Kidney epithelial cell (primary cell): ENCODE data around the gene SLC25A28. TPM values are rescaled to one million over a fixed set of nuclear protein-coding genes. Genes with fewer than 3 reads are reported as not detected.
A peak's percentile ranks its signal among the peaks of the same experiment; 100 is the strongest.

ENCODE experiments used
- DNase-seq: peaks from one replicate; pipeline ENCODE4 v3.0.0-alpha.2; 2010; ENCODE audit warnings: low read depth
- H3K27me3 ChIP-seq: 2 replicates; pipeline ENCODE4 v1.6.0; 2011; ENCODE audit warnings: low read length; ENCODE audit not compliant: control insufficient read depth, insufficient read depth
- H3K36me3 ChIP-seq: 2 replicates; pipeline ENCODE4 v1.5.1; 2011; ENCODE audit warnings: low read length; ENCODE audit not compliant: control insufficient read depth, insufficient read depth
- H3K4me3 ChIP-seq: 2 replicates; pipeline ENCODE4 v1.5.1; 2011; ENCODE audit warnings: low read depth, mild to moderate bottlenecking, control low read depth, low read length
- total RNA-seq: library from RNA; depleted of rRNA; stranded (reverse); fragments of >200 nt; gene quantifications from 2 replicates; pipeline ENCODE4 v1.2.3, GENCODE V29; 2015
- TF ChIP-seq, protein P1 (sequence below): IDR thresholded peaks from 2 replicates; pipeline ENCODE4 v1.5.1; 2011; ENCODE audit warnings: mild to moderate bottlenecking, moderate library complexity, low read length, control low read depth, inconsistent platforms; ENCODE audit not compliant: insufficient read depth, poor library complexity, severe bottlenecking

The SLC25A28 gene
- total RNA-seq, 1 donor from 2014 or later, result 7.9 TPM

DNA sequence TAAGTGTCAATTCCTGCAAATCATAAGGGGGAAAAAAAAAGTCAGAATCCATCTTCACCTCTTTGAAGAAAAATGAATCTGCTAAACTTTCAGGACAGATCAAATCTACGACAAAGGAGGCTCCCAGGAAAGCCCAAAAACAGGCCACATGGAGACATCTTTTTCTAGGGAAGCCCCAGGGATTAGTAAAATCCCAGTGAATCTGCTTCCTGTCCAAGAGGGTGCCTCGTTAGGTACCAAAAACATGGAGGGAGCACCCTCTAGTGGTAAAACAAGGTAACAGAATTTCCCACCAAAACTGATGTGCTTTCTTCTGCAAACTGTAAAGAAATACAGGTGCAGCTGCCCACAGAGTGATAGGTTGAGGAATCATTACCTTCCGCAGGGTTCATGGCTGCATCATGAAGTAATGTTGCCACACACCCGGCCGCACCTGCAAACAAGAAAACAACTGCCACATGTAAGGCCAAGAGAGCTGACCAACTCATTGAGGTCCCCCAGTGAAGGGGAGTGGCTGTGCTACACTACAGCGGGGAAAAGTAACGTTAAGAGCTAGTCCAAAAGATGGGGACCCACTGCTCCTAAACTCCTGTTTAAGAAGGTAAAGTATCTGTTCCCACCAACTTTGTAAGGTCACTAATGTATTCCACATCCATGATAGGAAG lies 7.9 kb downstream of the SLC25A28 start:
- H3K27me3 ChIP-seq, result no peaks in the 10 kb centered on the region
- peaks cover 2% of the 10 kb centered on the region for H3K36me3 ChIP-seq
- no peak overlapping the region for H3K4me3 ChIP-seq
- TF ChIP-seq, protein P1, sequence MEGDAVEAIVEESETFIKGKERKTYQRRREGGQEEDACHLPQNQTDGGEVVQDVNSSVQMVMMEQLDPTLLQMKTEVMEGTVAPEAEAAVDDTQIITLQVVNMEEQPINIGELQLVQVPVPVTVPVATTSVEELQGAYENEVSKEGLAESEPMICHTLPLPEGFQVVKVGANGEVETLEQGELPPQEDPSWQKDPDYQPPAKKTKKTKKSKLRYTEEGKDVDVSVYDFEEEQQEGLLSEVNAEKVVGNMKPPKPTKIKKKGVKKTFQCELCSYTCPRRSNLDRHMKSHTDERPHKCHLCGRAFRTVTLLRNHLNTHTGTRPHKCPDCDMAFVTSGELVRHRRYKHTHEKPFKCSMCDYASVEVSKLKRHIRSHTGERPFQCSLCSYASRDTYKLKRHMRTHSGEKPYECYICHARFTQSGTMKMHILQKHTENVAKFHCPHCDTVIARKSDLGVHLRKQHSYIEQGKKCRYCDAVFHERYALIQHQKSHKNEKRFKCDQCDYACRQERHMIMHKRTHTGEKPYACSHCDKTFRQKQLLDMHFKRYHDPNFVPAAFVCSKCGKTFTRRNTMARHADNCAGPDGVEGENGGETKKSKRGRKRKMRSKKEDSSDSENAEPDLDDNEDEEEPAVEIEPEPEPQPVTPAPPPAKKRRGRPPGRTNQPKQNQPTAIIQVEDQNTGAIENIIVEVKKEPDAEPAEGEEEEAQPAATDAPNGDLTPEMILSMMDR, result peak; percentile 75
- no peak for DNase-seq

DNA sequence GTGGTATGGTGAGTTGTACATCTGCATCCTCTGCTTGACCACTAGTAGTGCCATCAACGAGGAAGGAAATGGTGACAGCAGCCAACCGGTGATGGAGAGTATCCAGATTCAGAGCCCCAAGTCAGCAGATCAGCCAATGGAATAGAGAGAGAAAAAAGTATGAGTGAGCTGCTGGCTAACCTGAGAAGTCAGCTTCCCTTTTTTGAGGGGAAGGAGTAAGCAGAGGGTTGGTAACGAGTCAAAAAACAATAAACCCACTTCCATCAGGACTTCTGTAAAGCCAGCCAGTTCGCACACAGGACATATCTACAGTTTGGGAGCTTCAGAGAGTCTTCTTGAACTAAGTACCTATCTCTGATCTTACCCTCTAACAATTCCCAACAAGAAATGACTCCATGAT lies 8.9 kb downstream of the SLC25A28 start:
- TF ChIP-seq, protein P1, result no peak
- Histone ChIP-seq H3K4me3 (no peak overlapping the region), H3K36me3 (peaks cover 2% of the 10 kb centered on the region)

GRCh38 chr10:99610221-99610620 lies 10.0 kb downstream of the SLC25A28 start:
- no peaks in the 10 kb centered on the region for H3K27me3 ChIP-seq
- DNase-seq, result no peak
- H3K36me3 ChIP-seq, result peaks cover 2% of the 10 kb centered on the region
- TF ChIP-seq, protein P1, result no peak
- H3K4me3 ChIP-seq, result no peak overlapping the region

More for the DNA sequence above, 8.9 kb downstream of the SLC25A28 start:
- no peaks in the 10 kb centered on the region for H3K27me3 ChIP-seq
- DNase-seq, result no peak

DNA sequence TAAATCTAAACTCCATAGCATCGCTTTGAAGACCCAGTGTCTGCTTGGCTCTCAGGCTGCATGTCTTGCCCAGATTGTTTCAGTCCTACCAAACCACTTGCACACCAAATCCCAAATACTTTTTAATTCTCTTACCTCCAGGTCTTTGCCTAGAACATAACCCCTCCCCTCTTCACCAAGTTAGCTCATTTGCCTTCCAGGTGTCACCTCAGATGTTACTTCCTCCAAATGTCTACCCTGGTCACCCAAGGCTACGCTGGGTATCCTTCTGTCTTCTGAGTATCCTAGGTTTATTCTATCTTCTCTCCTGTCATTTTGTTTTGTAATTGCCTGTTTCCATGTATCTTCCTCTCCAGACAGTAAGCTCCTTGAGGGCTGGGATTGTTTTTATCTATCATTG lies 11.1 kb downstream of the SLC25A28 start:
- peaks cover 2% of the 10 kb centered on the region for H3K36me3 ChIP-seq
- DNase-seq, result no peak
- no peaks in the 10 kb centered on the region for H3K27me3 ChIP-seq
- TF ChIP-seq, protein P1, result no peak
- no peak overlapping the region for H3K4me3 ChIP-seq

- TF ChIP-seq, protein P1, result no peak
- Histone ChIP-seq H3K36me3 (no peaks in the 10 kb centered on the region), H3K27me3 (no peaks in the 10 kb centered on the region), H3K4me3 (no peak overlapping the region)
- no peak for DNase-seq
Observed at GRCh38 chr10:99605351-99605750, 14.9 kb downstream of the SLC25A28 start.

DNA sequence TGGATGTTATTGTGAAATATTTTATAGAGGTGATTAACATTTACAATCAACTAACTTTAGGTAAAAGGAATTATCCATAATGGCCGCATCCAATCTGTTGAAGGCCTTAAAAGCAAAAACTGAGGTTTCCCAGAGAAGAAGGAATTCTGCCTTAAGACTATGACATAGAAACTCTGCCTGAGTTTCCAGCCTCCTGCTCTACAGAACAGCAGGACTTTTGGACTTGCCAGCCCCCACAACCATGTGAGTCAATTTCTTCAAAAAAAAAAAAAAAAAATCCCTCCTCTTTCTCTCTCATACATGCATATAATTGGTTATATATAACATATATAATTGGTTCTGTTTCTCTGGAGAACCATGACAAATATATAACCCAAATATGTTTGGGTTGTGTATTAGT lies 15.4 kb downstream of the SLC25A28 start:
- TF ChIP-seq, protein P1, result no peak
- Histone ChIP-seq H3K27me3 (no peaks in the 10 kb centered on the region), H3K36me3 (no peaks in the 10 kb centered on the region), H3K4me3 (no peak overlapping the region)
- DNase-seq, result no peak
